Ishikawa (cell line): ENCODE measurements around the gene SYNPR.

Source experiments
- CEBPB ChIP-seq: IDR thresholded peaks from 2 replicates; pipeline ENCODE4 v1.6.1; 2012
- CREB1 ChIP-seq: IDR thresholded peaks from 2 replicates; pipeline ENCODE4 v1.6.1; 2012; ENCODE audit warnings: low read depth
- EGR1 ChIP-seq: IDR thresholded peaks from 2 replicates; pipeline ENCODE4 v1.6.1; 2012
- EP300 ChIP-seq: IDR thresholded peaks from 2 replicates; pipeline ENCODE4 v1.6.1; 2012; ENCODE audit warnings: borderline replicate concordance
- FOXM1 ChIP-seq: IDR thresholded peaks from 2 replicates; pipeline ENCODE4 v1.6.1; 2012; ENCODE audit warnings: low read depth, borderline replicate concordance
- NFIC ChIP-seq: IDR thresholded peaks from 2 replicates; pipeline ENCODE4 v1.6.1; 2012
- RAD21 ChIP-seq: IDR thresholded peaks from 2 replicates; pipeline ENCODE4 v1.6.1; 2012; ENCODE audit warnings: low read depth
- TAF1 ChIP-seq: IDR thresholded peaks from 2 replicates; pipeline ENCODE4 v1.6.1; 2012; ENCODE audit warnings: low read depth, mild to moderate bottlenecking
- TCF12 ChIP-seq: IDR thresholded peaks from 2 replicates; pipeline ENCODE4 v1.6.1; 2012; ENCODE audit warnings: low read depth
- TEAD4 ChIP-seq: IDR thresholded peaks from 2 replicates; pipeline ENCODE4 v1.6.1; 2012
- YY1 ChIP-seq: IDR thresholded peaks from 2 replicates; pipeline ENCODE4 v1.6.1; 2012; ENCODE audit warnings: low read depth
- ZBTB7A ChIP-seq: IDR thresholded peaks from 2 replicates; pipeline ENCODE4 v1.6.1; 2012; ENCODE audit warnings: low read depth
- TF ChIP-seq, protein P1 (sequence below): IDR thresholded peaks from 2 replicates; pipeline ENCODE4 v1.6.1; 2012
- TF ChIP-seq, protein P2 (sequence below): IDR thresholded peaks from 2 replicates; pipeline ENCODE4 v1.6.1; 2012
- TF ChIP-seq, protein P3 (sequence below): IDR thresholded peaks from 2 replicates; pipeline ENCODE4 v1.6.1; 2012; ENCODE audit warnings: low read depth, mild to moderate bottlenecking

Gene SYNPR

GRCh38 chr3:63474828-63475518 lies 196.9 kb downstream of the SYNPR start:
- TF ChIP-seq CEBPB (no peak), ZBTB7A (no peak), EGR1 (no peak), RAD21 (no peak), TAF1 (no peak), TEAD4 (no peak), YY1 (no peak), CREB1 (no peak)
- TF ChIP-seq, protein P1, sequence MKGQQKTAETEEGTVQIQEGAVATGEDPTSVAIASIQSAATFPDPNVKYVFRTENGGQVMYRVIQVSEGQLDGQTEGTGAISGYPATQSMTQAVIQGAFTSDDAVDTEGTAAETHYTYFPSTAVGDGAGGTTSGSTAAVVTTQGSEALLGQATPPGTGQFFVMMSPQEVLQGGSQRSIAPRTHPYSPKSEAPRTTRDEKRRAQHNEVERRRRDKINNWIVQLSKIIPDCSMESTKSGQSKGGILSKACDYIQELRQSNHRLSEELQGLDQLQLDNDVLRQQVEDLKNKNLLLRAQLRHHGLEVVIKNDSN: no peak
- TF ChIP-seq, protein P2, sequence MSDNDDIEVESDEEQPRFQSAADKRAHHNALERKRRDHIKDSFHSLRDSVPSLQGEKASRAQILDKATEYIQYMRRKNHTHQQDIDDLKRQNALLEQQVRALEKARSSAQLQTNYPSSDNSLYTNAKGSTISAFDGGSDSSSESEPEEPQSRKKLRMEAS: no peak

DNA sequence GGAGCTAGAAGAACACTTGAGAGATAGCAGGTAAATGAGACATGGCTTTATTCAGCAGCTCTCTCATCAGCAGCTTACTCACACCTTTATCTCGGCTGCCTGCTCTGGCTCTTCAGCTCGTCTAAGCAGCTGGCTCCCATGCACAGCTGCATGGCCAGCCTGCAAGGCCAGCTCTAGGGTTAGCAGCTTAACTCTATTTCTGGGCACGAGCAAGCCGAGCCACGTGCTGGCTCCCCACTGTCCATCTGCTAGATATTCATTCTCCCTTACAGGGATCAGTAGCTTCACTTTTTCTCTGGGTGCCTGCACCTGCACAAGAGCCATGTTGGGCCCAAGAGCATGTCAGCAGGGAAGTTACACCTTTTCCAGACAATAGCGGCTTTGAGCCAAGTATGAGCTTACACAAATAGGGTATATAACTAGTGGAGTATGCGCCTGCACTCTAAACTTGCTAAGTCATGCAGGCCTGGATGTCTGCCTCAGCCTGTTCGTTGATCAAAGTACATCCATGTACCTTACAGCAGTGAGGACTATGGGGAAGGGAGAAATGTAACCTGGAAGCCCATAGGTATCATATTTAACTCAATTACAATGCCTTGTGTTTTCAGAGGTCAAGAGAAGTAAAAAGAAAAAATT lies 199.5 kb downstream of the SYNPR start:
- TF ChIP-seq FOXM1: no peak
- TF ChIP-seq EGR1: no peak
- TF ChIP-seq, protein P3, sequence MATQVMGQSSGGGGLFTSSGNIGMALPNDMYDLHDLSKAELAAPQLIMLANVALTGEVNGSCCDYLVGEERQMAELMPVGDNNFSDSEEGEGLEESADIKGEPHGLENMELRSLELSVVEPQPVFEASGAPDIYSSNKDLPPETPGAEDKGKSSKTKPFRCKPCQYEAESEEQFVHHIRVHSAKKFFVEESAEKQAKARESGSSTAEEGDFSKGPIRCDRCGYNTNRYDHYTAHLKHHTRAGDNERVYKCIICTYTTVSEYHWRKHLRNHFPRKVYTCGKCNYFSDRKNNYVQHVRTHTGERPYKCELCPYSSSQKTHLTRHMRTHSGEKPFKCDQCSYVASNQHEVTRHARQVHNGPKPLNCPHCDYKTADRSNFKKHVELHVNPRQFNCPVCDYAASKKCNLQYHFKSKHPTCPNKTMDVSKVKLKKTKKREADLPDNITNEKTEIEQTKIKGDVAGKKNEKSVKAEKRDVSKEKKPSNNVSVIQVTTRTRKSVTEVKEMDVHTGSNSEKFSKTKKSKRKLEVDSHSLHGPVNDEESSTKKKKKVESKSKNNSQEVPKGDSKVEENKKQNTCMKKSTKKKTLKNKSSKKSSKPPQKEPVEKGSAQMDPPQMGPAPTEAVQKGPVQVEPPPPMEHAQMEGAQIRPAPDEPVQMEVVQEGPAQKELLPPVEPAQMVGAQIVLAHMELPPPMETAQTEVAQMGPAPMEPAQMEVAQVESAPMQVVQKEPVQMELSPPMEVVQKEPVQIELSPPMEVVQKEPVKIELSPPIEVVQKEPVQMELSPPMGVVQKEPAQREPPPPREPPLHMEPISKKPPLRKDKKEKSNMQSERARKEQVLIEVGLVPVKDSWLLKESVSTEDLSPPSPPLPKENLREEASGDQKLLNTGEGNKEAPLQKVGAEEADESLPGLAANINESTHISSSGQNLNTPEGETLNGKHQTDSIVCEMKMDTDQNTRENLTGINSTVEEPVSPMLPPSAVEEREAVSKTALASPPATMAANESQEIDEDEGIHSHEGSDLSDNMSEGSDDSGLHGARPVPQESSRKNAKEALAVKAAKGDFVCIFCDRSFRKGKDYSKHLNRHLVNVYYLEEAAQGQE: no peak
- no peak for TF ChIP-seq TCF12
- no peak for TF ChIP-seq TEAD4
- TF ChIP-seq TAF1: no peak
- TF ChIP-seq NFIC: no peak
- no peak for TF ChIP-seq RAD21
- TF ChIP-seq, protein P2: no peak
- no peak for TF ChIP-seq YY1
- TF ChIP-seq CEBPB: no peak

DNA sequence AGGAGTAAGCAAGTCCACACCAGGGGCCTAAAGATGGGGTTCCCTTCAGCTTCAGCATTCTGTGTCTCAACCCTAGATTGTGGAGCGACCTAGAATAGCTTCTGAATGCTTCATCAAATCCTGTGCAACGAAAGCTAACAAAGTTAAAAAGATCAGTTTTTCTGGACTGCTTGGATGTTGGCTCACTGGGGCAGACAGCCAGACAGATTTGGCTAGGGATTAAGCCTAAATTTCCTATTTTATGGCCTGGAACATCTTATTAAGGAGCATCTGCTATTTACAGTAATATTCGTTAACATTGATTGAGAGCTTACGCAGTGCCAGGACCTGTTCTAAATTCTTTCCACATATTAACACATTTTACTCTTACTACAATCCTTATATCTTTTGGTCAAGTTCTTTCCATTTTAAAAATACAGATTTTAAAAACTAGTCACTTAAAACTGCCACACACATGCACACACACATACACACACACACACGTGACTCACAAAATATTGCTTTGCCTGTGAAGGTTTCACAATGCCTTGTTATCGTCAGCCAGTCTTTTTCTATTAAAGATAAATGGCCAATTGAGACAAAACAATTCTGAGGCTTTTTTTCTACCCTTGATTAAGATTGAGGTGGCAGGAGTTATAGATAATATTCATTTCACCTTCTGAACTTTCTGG lies 201.0 kb downstream of the SYNPR start:
- no peak for TF ChIP-seq CREB1
- TF ChIP-seq CEBPB: no peak
- TF ChIP-seq, protein P3: no peak
- no peak for TF ChIP-seq TCF12
- TF ChIP-seq YY1: no peak
- no peak for TF ChIP-seq NFIC
- TF ChIP-seq, protein P2: no peak
- TF ChIP-seq EGR1: no peak
- no peak for TF ChIP-seq TEAD4
- TF ChIP-seq FOXM1: no peak
- TF ChIP-seq, protein P1: no peak
- no peak for TF ChIP-seq ZBTB7A
- TF ChIP-seq RAD21: no peak
- no peak for TF ChIP-seq EP300
- TF ChIP-seq TAF1: no peak

DNA sequence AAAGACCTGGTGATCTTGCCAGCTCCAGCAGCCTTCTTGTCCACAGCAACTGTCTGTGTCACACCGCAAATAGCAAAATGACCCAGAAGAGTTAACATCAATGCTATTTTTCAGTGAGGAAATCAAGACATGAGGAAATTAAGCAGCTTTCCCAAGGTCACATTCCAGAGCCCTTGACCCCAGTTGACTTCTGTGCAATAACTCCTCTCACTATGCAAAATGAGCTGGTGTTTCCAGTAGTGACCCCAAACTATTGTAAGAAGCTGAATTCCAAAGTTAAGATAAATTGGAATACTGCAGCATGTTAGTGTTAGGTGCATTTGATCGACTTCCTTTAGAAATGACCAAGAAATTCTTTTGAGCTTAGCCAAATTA lies 201.5 kb downstream of the SYNPR start:
- TF ChIP-seq ZBTB7A: no peak
- no peak for TF ChIP-seq EGR1
- TF ChIP-seq EP300: no peak
- TF ChIP-seq CREB1: no peak
- no peak for TF ChIP-seq RAD21
- TF ChIP-seq, protein P3: no peak
- no peak for TF ChIP-seq TCF12
- no peak for TF ChIP-seq YY1
- no peak for TF ChIP-seq FOXM1
- TF ChIP-seq NFIC: no peak
- TF ChIP-seq, protein P1: no peak
- TF ChIP-seq TEAD4: no peak
